NCI-H1105 treated with DMSO at 0.1 percent for 48 hours (cell line): ENCODE results near the gene COPG2.
"Not testable (repeated sequence)": the region's sequence is repeated elsewhere in the genome, so short reads cannot be mapped to it uniquely, and the experiment has no call there.

ENCODE experiments used
- DNase-seq: peaks from one replicate; lab custom pipeline; 2025; lab: John Stamatoyannopoulos, UW

COPG2 gene

GRCh38 chr7:130668258-130669084 lies at the start of gene COPG2:
TSS of gene COPG2 (minus strand) at chr7:130668748. CDS start at chr7:130668668, 80 bp downstream.
- peak; percentile 80 for DNase-seq

GRCh38 chr7:130712416-130712815 lies 43.9 kb upstream of the COPG2 start:
- DNase-seq: no peak

- DNase-seq: no peak
These were observed 40.2 kb upstream of the COPG2 start for GRCh38 chr7:130708766-130709165.

- no peak for DNase-seq
These were observed 39.5 kb upstream of the COPG2 start for GRCh38 chr7:130708001-130708400.

GRCh38 chr7:130703851-130704250 lies 35.3 kb upstream of the COPG2 start:
- DNase-seq: no peak

GRCh38 chr7:130701650-130702049 lies 33.1 kb upstream of the COPG2 start:
- DNase-seq: no peak

GRCh38 chr7:130700760-130701159 lies 32.2 kb upstream of the COPG2 start:
- DNase-seq: no peak

- no peak for DNase-seq
These were observed 31.1 kb upstream of the COPG2 start for GRCh38 chr7:130699686-130700085.

- DNase-seq: no peak
These were observed 29.3 kb upstream of the COPG2 start for GRCh38 chr7:130697820-130698219.

GRCh38 chr7:130695840-130696239 lies 27.3 kb upstream of the COPG2 start:
- peak; percentile 29 for DNase-seq

GRCh38 chr7:130692396-130692795 lies 23.8 kb upstream of the COPG2 start:
- not testable (repeated sequence) for DNase-seq

- no peak for DNase-seq
These were observed 21.1 kb upstream of the COPG2 start for GRCh38 chr7:130689683-130690082.

GRCh38 chr7:130683026-130683425 lies 14.5 kb upstream of the COPG2 start:
- DNase-seq: no peak

GRCh38 chr7:130674456-130674855 lies 5.9 kb upstream of the COPG2 start:
- no peak for DNase-seq

- DNase-seq: no peak
These were observed 4.5 kb upstream of the COPG2 start for GRCh38 chr7:130673066-130673465.

GRCh38 chr7:130672146-130672545 lies 3.6 kb upstream of the COPG2 start:
- no peak for DNase-seq

GRCh38 chr7:130669085-130669700 lies 645 bp upstream of the COPG2 start:
- DNase-seq: no peak

GRCh38 chr7:130667593-130668257 lies 823 bp downstream of the COPG2 start:
- DNase-seq: peak; percentile 32

GRCh38 chr7:130662426-130662825 lies 6.1 kb downstream of the COPG2 start:
- DNase-seq: no peak

- no peak for DNase-seq
These were observed 13.3 kb downstream of the COPG2 start for GRCh38 chr7:130655286-130655685.

GRCh38 chr7:130654850-130655249 lies 13.7 kb downstream of the COPG2 start:
- DNase-seq: no peak

GRCh38 chr7:130650611-130651120 lies 17.9 kb downstream of the COPG2 start:
- DNase-seq: peak; percentile 47
